DOHH2 (cell line): ENCODE measurements around the gene RIT2.

Source experiments
- H3F3A ChIP-seq: fragments of 200-600 bp; sonication (generic), shearing (Covaris generic); 2 replicates; pipeline ENCODE4 v1.6.0; 2016; ENCODE audit warnings: antibody characterized with exemption, mild to moderate bottlenecking; ENCODE audit not compliant: control insufficient read depth, insufficient read depth
- H3K27ac ChIP-seq: fragments of 200-600 bp; sonication (generic); 2 replicates; pipeline ENCODE4 v1.5.1; 2014; ENCODE audit warnings: low read depth, mild to moderate bottlenecking, low read length, moderate library complexity
- H3K27me3 ChIP-seq: fragments of 200-600 bp; sonication (generic); 2 replicates; pipeline ENCODE4 v1.6.1; 2014; ENCODE audit warnings: mild to moderate bottlenecking, low read length, mixed read lengths; ENCODE audit not compliant: control insufficient read depth
- H3K36me3 ChIP-seq: fragments of 200-600 bp; sonication (generic); 2 replicates; pipeline ENCODE4 v1.6.1; 2014; ENCODE audit warnings: mild to moderate bottlenecking, low read length, moderate library complexity, mixed read lengths; ENCODE audit not compliant: control insufficient read depth
- H3K4me1 ChIP-seq: fragments of 200-600 bp; sonication (generic); 2 replicates; pipeline ENCODE4 v1.6.1; 2014; ENCODE audit warnings: mild to moderate bottlenecking, low read length, mixed read lengths; ENCODE audit not compliant: control insufficient read depth
- H3K4me2 ChIP-seq: fragments of 200-600 bp; sonication (generic); 2 replicates; pipeline ENCODE4 v1.6.0; 2014; ENCODE audit warnings: mild to moderate bottlenecking, low read length, moderate library complexity
- H3K4me3 ChIP-seq: fragments of 200-600 bp; sonication (generic); 2 replicates; pipeline ENCODE4 v1.5.1; 2014; ENCODE audit warnings: mild to moderate bottlenecking, low read length, mixed read lengths
- H3K79me2 ChIP-seq: fragments of 200-600 bp; sonication (generic); 2 replicates; pipeline ENCODE4 v1.6.1; 2014; ENCODE audit warnings: mild to moderate bottlenecking, low read length, mixed read lengths; ENCODE audit not compliant: control insufficient read depth
- H3K9me2 ChIP-seq: fragments of 200-600 bp; sonication (generic); replicated peaks from 2 replicates; pipeline ENCODE4 v1.6.1; 2014; ENCODE audit warnings: mild to moderate bottlenecking, low read length, mixed read lengths; ENCODE audit not compliant: control insufficient read depth
- H3K9me3 ChIP-seq: fragments of 200-600 bp; sonication (generic); 2 replicates; pipeline ENCODE4 v1.6.1; 2014; ENCODE audit warnings: antibody characterized with exemption, low read length, mixed read lengths; ENCODE audit not compliant: control insufficient read depth, insufficient read depth
- H4K20me1 ChIP-seq: fragments of 200-600 bp; sonication (generic); 2 replicates; pipeline ENCODE4 v1.6.0; 2014; ENCODE audit warnings: low read depth, mild to moderate bottlenecking, antibody characterized with exemption, low read length, moderate library complexity; ENCODE audit not compliant: control insufficient read depth, insufficient read depth
- CTCF ChIP-seq: fragments of 200-600 bp; sonication (generic); IDR thresholded peaks from one replicate; pipeline ENCODE4 v1.5.1; 2014; ENCODE audit warnings: antibody characterized with exemption, mild to moderate bottlenecking, low read depth, low read length; ENCODE audit not compliant: poor library complexity, severe bottlenecking
- EZH2phosphoT487 ChIP-seq: fragments of 200-600 bp; sonication (generic); IDR thresholded peaks from 2 replicates; pipeline ENCODE4 v1.6.1; 2017; ENCODE audit warnings: borderline replicate concordance, mild to moderate bottlenecking, antibody characterized with exemption, low read length, moderate library complexity, mixed read lengths

RIT2 gene

GRCh38 chr18:42872838-42873237 lies 242.6 kb downstream of the RIT2 start:
- Histone ChIP-seq H3K36me3 (no peaks in the 10 kb centered on the region), H3K27me3 (no peaks in the 10 kb centered on the region), H3K9me2 (no peaks in the 10 kb centered on the region), H3K4me1 (no peaks in the 10 kb centered on the region), H3F3A (no peaks in the 10 kb centered on the region), H4K20me1 (no peaks in the 10 kb centered on the region), H3K27ac (no peak overlapping the region), H3K4me2 (no peak overlapping the region), H3K79me2 (no peaks in the 10 kb centered on the region), H3K9me3 (no peaks in the 10 kb centered on the region), H3K4me3 (no peak overlapping the region)
- no peak for TF ChIP-seq EZH2phosphoT487
- TF ChIP-seq CTCF = no peak

- Histone ChIP-seq H3K9me3 (no peaks in the 10 kb centered on the region), H3K36me3 (no peaks in the 10 kb centered on the region), H3F3A (no peaks in the 10 kb centered on the region), H3K27me3 (no peaks in the 10 kb centered on the region), H3K4me2 (no peak overlapping the region), H3K4me3 (no peak overlapping the region), H4K20me1 (no peaks in the 10 kb centered on the region), H3K9me2 (no peaks in the 10 kb centered on the region), H3K4me1 (no peaks in the 10 kb centered on the region), H3K27ac (no peak overlapping the region), H3K79me2 (no peaks in the 10 kb centered on the region)
- TF ChIP-seq CTCF = no peak
- no peak for TF ChIP-seq EZH2phosphoT487
Observed at GRCh38 chr18:42864876-42865275, 250.6 kb downstream of the RIT2 start.

- no peaks in the 10 kb centered on the region for H3K36me3 ChIP-seq
- no peaks in the 10 kb centered on the region for H3K9me2 ChIP-seq
- no peaks in the 10 kb centered on the region for H4K20me1 ChIP-seq
- no peaks in the 10 kb centered on the region for H3K4me1 ChIP-seq
- no peak overlapping the region for H3K4me3 ChIP-seq
- no peaks in the 10 kb centered on the region for H3K9me3 ChIP-seq
- H3F3A ChIP-seq = no peaks in the 10 kb centered on the region
- no peaks in the 10 kb centered on the region for H3K27me3 ChIP-seq
- H3K79me2 ChIP-seq = no peaks in the 10 kb centered on the region
- no peak overlapping the region for H3K4me2 ChIP-seq
- H3K27ac ChIP-seq = no peak overlapping the region
- TF ChIP-seq EZH2phosphoT487 (no peak), CTCF (no peak)
Observed at GRCh38 chr18:42861271-42861670, 254.2 kb downstream of the RIT2 start.

- no peak for TF ChIP-seq EZH2phosphoT487
- TF ChIP-seq CTCF = no peak
- H3K4me1 ChIP-seq = no peaks in the 10 kb centered on the region
- H3K9me2 ChIP-seq = no peaks in the 10 kb centered on the region
- no peak overlapping the region for H3K4me2 ChIP-seq
- H3K4me3 ChIP-seq = no peak overlapping the region
- no peaks in the 10 kb centered on the region for H3K27me3 ChIP-seq
- no peaks in the 10 kb centered on the region for H3K36me3 ChIP-seq
- H3K79me2 ChIP-seq = no peaks in the 10 kb centered on the region
- no peak overlapping the region for H3K27ac ChIP-seq
- H3F3A ChIP-seq = no peaks in the 10 kb centered on the region
- no peaks in the 10 kb centered on the region for H3K9me3 ChIP-seq
- H4K20me1 ChIP-seq = no peaks in the 10 kb centered on the region
Observed at GRCh38 chr18:42860548-42860947, 254.9 kb downstream of the RIT2 start.
